Fibroblast of villous mesenchyme (primary cell): ENCODE measurements around the gene ERC1. TPM values are rescaled to one million over a fixed set of nuclear protein-coding genes. Genes with fewer than 3 reads are reported as not detected.

ENCODE experiments used
- DNase-seq: peaks from one replicate; pipeline ENCODE4 v3.0.0-alpha.2; 2010; ENCODE audit warnings: low read depth
- H3K4me3 ChIP-seq: 2 replicates; pipeline ENCODE4 v1.5.1; 2011; ENCODE audit warnings: low read depth, mild to moderate bottlenecking, low read length
- total RNA-seq: library from RNA; depleted of rRNA; stranded (reverse); fragments of >200 nt; gene quantifications from 2 replicates; pipeline ENCODE4 v1.2.3, GENCODE V29; 2012
- TF ChIP-seq, protein P1 (sequence below): IDR thresholded peaks from 2 replicates; pipeline ENCODE4 v1.5.1; 2012; ENCODE audit warnings: low read depth, mild to moderate bottlenecking, low read length; ENCODE audit not compliant: insufficient read depth

ERC1 gene
- total RNA-seq, 1 donor: 49.7 TPM

DNA sequence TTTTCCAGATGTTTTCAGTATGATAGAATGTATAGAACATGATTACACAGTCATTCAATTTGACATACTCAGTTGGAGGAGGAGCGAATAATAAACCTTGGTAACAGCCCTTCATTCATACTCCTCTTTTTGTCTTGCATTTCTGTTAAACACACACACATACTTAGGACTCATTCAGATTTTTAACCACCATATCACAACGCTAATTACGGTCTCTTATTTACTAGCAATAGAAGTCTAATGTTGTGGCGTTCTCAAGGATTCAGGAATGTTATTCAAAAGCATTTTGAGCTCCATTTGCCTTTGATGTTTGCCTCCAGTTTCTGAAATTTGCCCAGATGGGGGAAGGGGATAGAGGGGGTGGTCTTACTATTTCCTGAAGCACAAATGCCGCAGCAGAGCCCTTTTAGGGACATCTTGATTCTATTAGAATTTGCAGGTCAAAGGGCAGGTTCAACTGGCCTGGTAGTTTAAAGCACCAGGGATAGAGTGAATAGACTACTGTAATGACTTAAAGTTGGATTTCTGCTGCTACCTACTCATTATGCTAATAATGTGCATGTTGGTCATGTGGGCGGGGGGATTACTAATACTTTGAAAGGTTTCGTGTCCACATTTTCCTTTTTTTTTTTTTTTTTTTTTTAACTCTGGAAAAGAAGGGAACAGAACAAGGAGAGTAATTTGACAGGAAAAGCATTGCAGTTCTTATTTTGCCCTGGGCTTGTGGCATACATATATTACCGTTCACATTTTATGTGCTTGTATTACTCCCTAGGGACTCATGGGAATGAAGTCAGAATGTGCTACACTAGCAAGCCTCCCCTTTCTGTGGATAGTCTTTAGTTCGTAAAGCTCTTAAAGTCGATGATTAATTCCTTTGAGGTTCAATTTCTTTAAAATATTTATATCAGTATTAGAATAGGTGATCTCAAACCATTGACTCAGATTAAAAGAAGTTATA lies 376.6 kb downstream of the ERC1 start:
- H3K4me3 ChIP-seq: no peak overlapping the region
- no peak for DNase-seq
- TF ChIP-seq, protein P1, sequence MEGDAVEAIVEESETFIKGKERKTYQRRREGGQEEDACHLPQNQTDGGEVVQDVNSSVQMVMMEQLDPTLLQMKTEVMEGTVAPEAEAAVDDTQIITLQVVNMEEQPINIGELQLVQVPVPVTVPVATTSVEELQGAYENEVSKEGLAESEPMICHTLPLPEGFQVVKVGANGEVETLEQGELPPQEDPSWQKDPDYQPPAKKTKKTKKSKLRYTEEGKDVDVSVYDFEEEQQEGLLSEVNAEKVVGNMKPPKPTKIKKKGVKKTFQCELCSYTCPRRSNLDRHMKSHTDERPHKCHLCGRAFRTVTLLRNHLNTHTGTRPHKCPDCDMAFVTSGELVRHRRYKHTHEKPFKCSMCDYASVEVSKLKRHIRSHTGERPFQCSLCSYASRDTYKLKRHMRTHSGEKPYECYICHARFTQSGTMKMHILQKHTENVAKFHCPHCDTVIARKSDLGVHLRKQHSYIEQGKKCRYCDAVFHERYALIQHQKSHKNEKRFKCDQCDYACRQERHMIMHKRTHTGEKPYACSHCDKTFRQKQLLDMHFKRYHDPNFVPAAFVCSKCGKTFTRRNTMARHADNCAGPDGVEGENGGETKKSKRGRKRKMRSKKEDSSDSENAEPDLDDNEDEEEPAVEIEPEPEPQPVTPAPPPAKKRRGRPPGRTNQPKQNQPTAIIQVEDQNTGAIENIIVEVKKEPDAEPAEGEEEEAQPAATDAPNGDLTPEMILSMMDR: no peak

DNA sequence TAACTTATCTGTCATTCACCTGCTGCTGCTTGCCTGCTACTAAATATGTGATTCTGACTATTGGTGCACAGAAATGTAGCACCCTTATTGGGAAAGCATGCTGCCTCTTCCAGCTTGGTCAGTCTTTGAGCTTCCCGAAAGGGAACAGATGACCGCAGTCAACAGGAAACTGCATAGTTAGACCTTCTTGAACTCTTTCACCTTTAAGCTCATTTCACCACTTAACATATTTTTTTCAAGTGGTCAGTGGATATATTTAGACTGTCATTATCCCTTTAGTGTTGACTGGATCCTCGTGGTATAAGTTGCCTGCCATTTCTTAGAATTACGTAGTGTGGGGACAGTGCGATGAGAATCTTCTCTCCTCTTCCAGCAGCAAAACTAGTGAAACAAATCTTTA lies 378.4 kb downstream of the ERC1 start:
- no peak overlapping the region for H3K4me3 ChIP-seq
- TF ChIP-seq, protein P1: no peak
- no peak for DNase-seq

DNA sequence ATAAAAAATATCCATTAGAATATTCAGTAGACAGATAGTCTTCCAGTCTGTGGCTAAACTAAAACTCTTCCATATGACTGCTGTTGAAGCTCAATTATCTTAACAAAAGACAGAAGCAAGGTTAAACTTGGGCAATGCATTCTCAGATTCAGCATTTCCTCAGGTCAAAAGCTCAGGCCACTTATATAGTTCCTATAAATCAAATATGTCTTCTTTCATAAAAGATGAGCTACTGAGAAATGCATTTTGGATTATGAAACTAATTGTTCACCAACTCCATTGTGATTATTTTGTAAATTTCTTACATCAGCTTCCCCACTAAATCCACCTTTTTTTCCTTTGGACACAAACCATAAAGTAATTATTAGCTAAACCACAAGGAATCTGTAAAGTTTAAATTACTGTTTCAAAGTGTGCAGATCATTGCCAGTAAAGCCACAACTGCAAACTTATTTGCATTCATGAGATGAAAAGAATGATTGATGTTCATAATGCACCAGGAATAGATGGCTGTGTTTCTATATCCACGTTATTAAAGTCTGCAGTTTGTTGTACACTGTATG lies 379.0 kb downstream of the ERC1 start:
- TF ChIP-seq, protein P1: no peak
- DNase-seq: peak; percentile 49
- H3K4me3 ChIP-seq: no peak overlapping the region

DNA sequence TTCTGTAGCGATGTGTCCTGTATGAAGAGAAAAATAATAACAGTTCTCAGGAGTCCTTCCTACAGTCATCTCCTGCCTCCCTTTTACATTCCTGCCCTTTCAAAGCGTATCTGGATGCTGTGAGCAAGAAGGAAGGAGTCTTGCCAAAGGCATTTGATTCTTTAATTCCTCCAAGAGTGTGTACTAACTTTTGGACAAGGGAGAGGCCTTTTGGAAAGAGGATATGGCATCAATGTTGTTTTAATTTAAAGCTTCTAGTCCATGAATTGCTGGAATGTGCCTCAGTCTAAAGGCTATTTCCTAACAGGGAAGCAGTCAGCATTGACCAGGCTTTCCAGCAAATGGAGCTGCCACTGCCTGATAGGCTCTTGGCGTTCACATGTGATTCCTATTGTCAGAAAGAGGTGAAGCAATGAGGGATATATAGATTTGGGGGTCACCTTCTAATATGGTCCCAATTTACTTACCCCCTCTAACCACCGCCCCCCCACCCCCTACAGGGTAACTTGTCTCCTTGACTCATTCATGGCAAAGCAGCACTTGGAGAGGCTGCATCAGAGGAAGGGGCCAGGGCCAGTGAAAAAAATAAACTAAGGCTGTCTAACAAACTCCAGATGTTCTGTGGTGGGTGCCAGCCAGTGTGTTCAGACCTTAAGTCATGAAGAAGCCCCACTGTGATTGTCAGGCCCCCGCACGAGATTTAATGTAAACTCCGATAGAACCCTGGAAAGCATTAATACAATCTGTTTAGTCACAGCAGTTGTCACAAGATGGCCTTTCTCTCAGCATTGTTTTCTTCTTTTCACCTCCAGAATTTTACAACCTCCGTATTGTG lies 383.1 kb downstream of the ERC1 start:
- no peak overlapping the region for H3K4me3 ChIP-seq
- DNase-seq: peak; percentile 25
- TF ChIP-seq, protein P1: no peak

DNA sequence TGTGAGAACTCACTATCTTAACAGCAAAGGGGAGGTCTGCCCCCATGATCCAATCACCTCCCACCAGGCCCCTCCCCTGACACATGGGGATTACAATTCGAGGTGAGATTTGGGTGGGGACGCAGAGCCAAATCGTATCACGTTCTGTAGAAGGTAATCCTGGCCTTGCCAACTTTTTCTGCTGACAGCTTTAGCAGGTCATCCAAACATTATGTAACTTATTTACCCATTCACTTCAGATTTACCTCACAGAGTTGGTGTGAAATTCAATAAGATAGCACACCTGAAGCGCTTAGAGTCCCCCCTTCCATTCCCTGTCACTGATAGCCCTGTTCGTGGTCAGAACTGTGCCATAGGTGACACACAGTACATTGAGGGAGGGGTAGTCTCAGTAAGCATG lies 384.3 kb downstream of the ERC1 start:
- TF ChIP-seq, protein P1: no peak
- no peak overlapping the region for H3K4me3 ChIP-seq
- no peak for DNase-seq

DNA sequence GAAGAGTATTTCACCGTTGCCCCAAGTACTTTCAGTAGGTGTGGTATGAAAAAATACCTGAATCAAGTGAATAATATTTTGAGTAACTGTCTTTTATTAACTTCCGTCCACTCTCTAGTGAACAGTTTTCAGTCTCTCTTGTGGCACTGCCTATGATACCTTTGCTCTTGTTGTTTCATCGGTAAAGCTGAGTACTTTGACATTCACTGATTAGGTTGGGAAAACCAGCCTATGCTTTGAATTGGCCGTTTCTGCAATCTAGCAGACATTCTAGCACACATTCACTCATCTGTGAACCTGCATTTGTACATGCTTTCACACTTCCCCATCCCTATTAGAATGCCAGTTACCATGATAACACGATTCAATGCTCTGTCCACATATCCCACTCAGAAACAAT lies 386.1 kb downstream of the ERC1 start:
- TF ChIP-seq, protein P1: no peak
- no peak overlapping the region for H3K4me3 ChIP-seq
- DNase-seq: no peak
